Astrocyte of the spinal cord (primary cell): ENCODE results near the gene CCDC141.

Source experiments
- DNase-seq: peaks from one replicate; pipeline ENCODE4 v3.0.0; 2011; ENCODE audit warnings: low read depth, low spot score
- H3K4me3 ChIP-seq: 2 replicates; pipeline ENCODE4 v1.5.1; 2011; ENCODE audit warnings: low read depth, mild to moderate bottlenecking, low read length, moderate library complexity
- in situ Hi-C: cut with HindIII; loops from 2 replicates; pipeline ENCODE4 v1.10.0; 2017; ENCODE audit warnings: low sequenced_read_pairs
- TF ChIP-seq, protein P1 (sequence below): IDR thresholded peaks from 2 replicates; pipeline ENCODE4 v1.5.1; 2012; ENCODE audit warnings: low read depth, mild to moderate bottlenecking, low read length, inconsistent platforms

CCDC141 gene

GRCh38 chr2:178951266-178952006 is 98.5 kb downstream of the CCDC141 start:
- TF ChIP-seq, protein P1, sequence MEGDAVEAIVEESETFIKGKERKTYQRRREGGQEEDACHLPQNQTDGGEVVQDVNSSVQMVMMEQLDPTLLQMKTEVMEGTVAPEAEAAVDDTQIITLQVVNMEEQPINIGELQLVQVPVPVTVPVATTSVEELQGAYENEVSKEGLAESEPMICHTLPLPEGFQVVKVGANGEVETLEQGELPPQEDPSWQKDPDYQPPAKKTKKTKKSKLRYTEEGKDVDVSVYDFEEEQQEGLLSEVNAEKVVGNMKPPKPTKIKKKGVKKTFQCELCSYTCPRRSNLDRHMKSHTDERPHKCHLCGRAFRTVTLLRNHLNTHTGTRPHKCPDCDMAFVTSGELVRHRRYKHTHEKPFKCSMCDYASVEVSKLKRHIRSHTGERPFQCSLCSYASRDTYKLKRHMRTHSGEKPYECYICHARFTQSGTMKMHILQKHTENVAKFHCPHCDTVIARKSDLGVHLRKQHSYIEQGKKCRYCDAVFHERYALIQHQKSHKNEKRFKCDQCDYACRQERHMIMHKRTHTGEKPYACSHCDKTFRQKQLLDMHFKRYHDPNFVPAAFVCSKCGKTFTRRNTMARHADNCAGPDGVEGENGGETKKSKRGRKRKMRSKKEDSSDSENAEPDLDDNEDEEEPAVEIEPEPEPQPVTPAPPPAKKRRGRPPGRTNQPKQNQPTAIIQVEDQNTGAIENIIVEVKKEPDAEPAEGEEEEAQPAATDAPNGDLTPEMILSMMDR = no peak
- no peak for DNase-seq
- in situ Hi-C loops = no loop called here

GRCh38 chr2:178949584-178949983 is 100.4 kb downstream of the CCDC141 start:
- in situ Hi-C loops = no loop called here
- H3K4me3 ChIP-seq = no peak overlapping the region
- TF ChIP-seq, protein P1 = no peak
- DNase-seq = no peak

More at GRCh38 chr2:178951266-178952006, 98.5 kb downstream of the CCDC141 start:
- H3K4me3 ChIP-seq = no peak overlapping the region

- in situ Hi-C loops = no loop called here
- DNase-seq = no peak
- H3K4me3 ChIP-seq = no peak overlapping the region
- TF ChIP-seq, protein P1 = no peak
These were observed 100.8 kb downstream of the CCDC141 start for GRCh38 chr2:178949151-178949550.

- DNase-seq = no peak
- TF ChIP-seq, protein P1 = no peak
- no peak overlapping the region for H3K4me3 ChIP-seq
- in situ Hi-C loops = no loop called here
These were observed 102.9 kb downstream of the CCDC141 start for GRCh38 chr2:178947006-178947405.

GRCh38 chr2:178946494-178946893 is 103.4 kb downstream of the CCDC141 start:
- no peak overlapping the region for H3K4me3 ChIP-seq
- DNase-seq = no peak
- in situ Hi-C loops = no loop called here
- TF ChIP-seq, protein P1 = no peak

DNA sequence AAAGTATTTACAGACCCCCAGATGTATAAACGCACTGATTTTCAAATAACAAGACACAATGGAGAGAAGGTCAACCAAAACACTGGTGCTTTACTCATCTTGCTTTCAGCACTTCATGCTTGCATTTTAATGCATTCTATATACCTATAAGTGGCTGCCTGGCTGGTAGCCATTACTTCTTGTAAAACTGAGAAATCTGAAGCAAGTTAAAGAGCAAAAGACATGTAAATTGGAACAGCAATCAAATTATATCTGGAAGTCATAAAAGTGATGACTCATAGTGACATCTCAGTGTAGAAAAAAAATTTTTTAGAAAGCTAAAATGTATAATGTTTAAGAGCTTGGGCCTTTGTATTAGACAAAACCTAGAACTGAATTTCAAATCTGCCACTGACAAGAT is 106.2 kb downstream of the CCDC141 start:
- DNase-seq = no peak
- no peak overlapping the region for H3K4me3 ChIP-seq
- in situ Hi-C loops = no loop called here
- TF ChIP-seq, protein P1 = no peak
